ENCODE measurements around the gene KCNAB1. TPM values are rescaled to one million over a fixed set of nuclear protein-coding genes. Genes with fewer than 3 reads are reported as not detected.
"Not testable (repeated sequence)": the region's sequence is repeated elsewhere in the genome, so short reads cannot be mapped to it uniquely, and the experiment has no call there.

Gene KCNAB1
- total RNA-seq, result 0.80 and 2.6 TPM in 2 replicates
- 0.67 and 1.4 TPM in 2 replicates for polyA plus RNA-seq

GRCh38 chr3:156120528-156121251 is at the start of gene KCNAB1:
TSS of gene KCNAB1 (plus strand) at chr3:156120578.
- no peak for DNase-seq (ENCODE audit: low spot score)
- WGBS (ENCODE audit: low lambda C conversion rate, missing lambda C conversion rate), result 60% methylated on average over 19 of the region's 19 CpGs
- Histone ChIP-seq H3K27me3 (peaks cover 11% of the 10 kb centered on the region), H2AFZ (no peak within 1 kb of the TSS), H3K4me1 (ENCODE audit: insufficient read depth) (no peaks in the 10 kb centered on the region), H3K9me3 (ENCODE audit: low read depth) (no peaks in the 10 kb centered on the region), H3K79me2 (no peaks in the 10 kb centered on the region), H4K20me1 (ENCODE audit: insufficient read depth, poor library complexity, severe bottlenecking) (no peaks in the 10 kb centered on the region), H3K36me3 (replicated peaks; ENCODE audit: insufficient read depth, low read depth) (no peaks in the 10 kb centered on the region), H3K4me3 (no peak within 1 kb of the TSS), H3K27ac (no peak within 1 kb of the TSS), H3K9me2 (replicated peaks; ENCODE audit: insufficient read depth) (no peaks in the 10 kb centered on the region), H3K4me2 (no peak within 1 kb of the TSS)
- TF ChIP-seq EZH2phosphoT487 (IDR thresholded peaks at IDR 0.05; ENCODE audit: low read depth, severe bottlenecking, unreplicated experiment) (no peak), CTCF (IDR thresholded peaks at IDR 0.05; ENCODE audit: poor library complexity) (no peak), EZH2 (IDR thresholded peaks at IDR 0.05; ENCODE audit: borderline replicate concordance) (no peak)

- H3K9me3 ChIP-seq (ENCODE audit: low read depth), result no peaks in the 10 kb centered on the region
- no peaks in the 10 kb centered on the region for H3K27me3 ChIP-seq
- H3K9me2 ChIP-seq (replicated peaks; ENCODE audit: insufficient read depth), result no peaks in the 10 kb centered on the region
- H3K27ac ChIP-seq, result no peak overlapping the region
- H3K79me2 ChIP-seq, result no peaks in the 10 kb centered on the region
- no peaks in the 10 kb centered on the region for H3K36me3 ChIP-seq (replicated peaks; ENCODE audit: insufficient read depth, low read depth)
- no peak for TF ChIP-seq CTCF (IDR thresholded peaks at IDR 0.05; ENCODE audit: poor library complexity)
- no peak for TF ChIP-seq EZH2 (IDR thresholded peaks at IDR 0.05; ENCODE audit: borderline replicate concordance)
- no peak for TF ChIP-seq EZH2phosphoT487 (IDR thresholded peaks at IDR 0.05; ENCODE audit: low read depth, severe bottlenecking, unreplicated experiment)
- no peak overlapping the region for H3K4me2 ChIP-seq
- H2AFZ ChIP-seq, result no peak overlapping the region
- WGBS (ENCODE audit: low lambda C conversion rate, missing lambda C conversion rate), result 100% methylated on average over 1 of the region's 1 CpG
- DNase-seq (ENCODE audit: low spot score), result no peak
- no peaks in the 10 kb centered on the region for H3K4me1 ChIP-seq (ENCODE audit: insufficient read depth)
- H3K4me3 ChIP-seq, result no peak overlapping the region
- H4K20me1 ChIP-seq (ENCODE audit: insufficient read depth, poor library complexity, severe bottlenecking), result no peaks in the 10 kb centered on the region
These were observed 49.3 kb upstream of the KCNAB1 start for GRCh38 chr3:156071031-156071430.

GRCh38 chr3:156072950-156073657 is 47.3 kb upstream of the KCNAB1 start:
- H2AFZ ChIP-seq; H3K36me3 ChIP-seq (replicated peaks; ENCODE audit: insufficient read depth, low read depth); DNase-seq (ENCODE audit: low spot score); H3K4me1 ChIP-seq (ENCODE audit: insufficient read depth); H3K9me2 ChIP-seq (replicated peaks; ENCODE audit: insufficient read depth); H3K27me3 ChIP-seq; H4K20me1 ChIP-seq (ENCODE audit: insufficient read depth, poor library complexity, severe bottlenecking); H3K27ac ChIP-seq; H3K79me2 ChIP-seq; H3K4me3 ChIP-seq; H3K9me3 ChIP-seq (ENCODE audit: low read depth); H3K4me2 ChIP-seq: not testable (repeated sequence)
- 97% methylated on average over 29 of the region's 29 CpGs for WGBS (ENCODE audit: low lambda C conversion rate, missing lambda C conversion rate)

- Histone ChIP-seq H3K36me3 (replicated peaks; ENCODE audit: insufficient read depth, low read depth) (no peaks in the 10 kb centered on the region), H3K27me3 (no peaks in the 10 kb centered on the region), H3K4me1 (ENCODE audit: insufficient read depth) (no peaks in the 10 kb centered on the region), H4K20me1 (ENCODE audit: insufficient read depth, poor library complexity, severe bottlenecking) (no peaks in the 10 kb centered on the region), H3K27ac (no peak overlapping the region), H3K9me2 (replicated peaks; ENCODE audit: insufficient read depth) (no peaks in the 10 kb centered on the region), H3K4me2 (no peak overlapping the region), H3K9me3 (ENCODE audit: low read depth) (no peaks in the 10 kb centered on the region), H3K79me2 (no peaks in the 10 kb centered on the region), H2AFZ (no peak overlapping the region), H3K4me3 (no peak overlapping the region)
- WGBS (ENCODE audit: low lambda C conversion rate, missing lambda C conversion rate), result 55% methylated on average over 3 of the region's 3 CpGs
- TF ChIP-seq EZH2phosphoT487 (IDR thresholded peaks at IDR 0.05; ENCODE audit: low read depth, severe bottlenecking, unreplicated experiment) (no peak), CTCF (IDR thresholded peaks at IDR 0.05; ENCODE audit: poor library complexity) (no peak), EZH2 (IDR thresholded peaks at IDR 0.05; ENCODE audit: borderline replicate concordance) (no peak)
- no peak for DNase-seq (ENCODE audit: low spot score)
These were observed 30.3 kb upstream of the KCNAB1 start for GRCh38 chr3:156090126-156090525.

Data from hepatocyte (in vitro differentiated cells).